Choroid plexus epithelial cell (primary cell): ENCODE measurements around the gene SETD2.

Experiments used
- DNase-seq: peaks from one replicate; pipeline ENCODE4 v3.0.0-alpha.2; 2010; ENCODE audit warnings: low read depth
- H3K4me3 ChIP-seq: 2 replicates; pipeline ENCODE4 v1.5.1; 2011; ENCODE audit warnings: low read depth, mild to moderate bottlenecking, control low read depth, low read length, moderate library complexity
- CTCF ChIP-seq: conservative IDR thresholded peaks from 2 replicates; pipeline ENCODE4 v1.5.1; 2011; ENCODE audit warnings: low read depth, mild to moderate bottlenecking, control low read depth, inconsistent platforms, low read length, moderate library complexity

SETD2 gene

GRCh38 chr3:46968783-46969428, 195.0 kb downstream of the SETD2 start:
- no peak for DNase-seq
- no peak for TF ChIP-seq CTCF

GRCh38 chr3:46966811-46967210, 197.1 kb downstream of the SETD2 start:
- DNase-seq, result no peak
- no peak for TF ChIP-seq CTCF
- no peak overlapping the region for H3K4me3 ChIP-seq

More at GRCh38 chr3:46968783-46969428, 195.0 kb downstream of the SETD2 start:
- H3K4me3 ChIP-seq, result no peak overlapping the region
